ENCODE results near the gene TIMP1.
"Not testable (repeated sequence)": the region's sequence is repeated elsewhere in the genome, so short reads cannot be mapped to it uniquely, and the experiment has no call there.

The TIMP1 gene

DNA sequence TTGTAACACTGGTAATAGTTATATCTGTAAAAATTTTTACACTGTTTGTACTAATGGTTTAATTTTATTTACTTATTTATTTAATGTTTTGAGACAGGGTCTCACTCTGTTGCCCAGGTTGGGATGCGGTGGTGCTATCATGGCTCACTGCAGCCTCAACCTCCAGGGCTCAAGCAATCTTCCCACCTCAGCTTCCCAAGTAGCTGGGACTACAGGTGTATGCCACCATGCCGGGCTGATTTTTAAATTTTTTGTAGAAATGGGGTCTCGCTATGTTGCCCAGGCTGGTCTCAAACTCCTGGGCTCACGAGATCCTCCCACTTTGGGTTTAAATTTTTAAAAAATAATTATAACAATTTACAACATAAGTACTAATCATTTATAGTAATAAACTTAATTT is 20.9 kb downstream of the TIMP1 start:
- not testable (repeated sequence) for DNase-seq (ENCODE audit: low spot score)

DNA sequence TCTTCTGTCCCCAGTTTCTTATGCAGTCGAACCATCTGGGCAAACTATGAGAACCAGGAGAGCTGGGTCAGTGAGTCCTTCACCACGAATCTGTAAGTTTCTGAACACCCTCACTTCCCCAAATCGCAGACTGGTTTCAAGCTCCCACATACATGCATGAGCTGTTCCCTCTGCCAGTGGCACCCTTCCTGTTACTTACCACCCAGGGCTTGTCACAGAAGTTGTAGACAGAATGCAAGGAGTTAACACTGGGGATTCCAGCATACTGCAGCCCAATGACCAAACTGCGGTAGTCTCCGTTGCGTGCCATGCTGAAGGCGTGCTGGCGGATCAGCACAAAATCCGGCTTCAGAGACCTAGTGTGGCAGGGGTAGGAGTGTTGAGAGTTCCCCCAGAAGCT is 22.8 kb downstream of the TIMP1 start:
- no peak for DNase-seq (ENCODE audit: low spot score)

DNA sequence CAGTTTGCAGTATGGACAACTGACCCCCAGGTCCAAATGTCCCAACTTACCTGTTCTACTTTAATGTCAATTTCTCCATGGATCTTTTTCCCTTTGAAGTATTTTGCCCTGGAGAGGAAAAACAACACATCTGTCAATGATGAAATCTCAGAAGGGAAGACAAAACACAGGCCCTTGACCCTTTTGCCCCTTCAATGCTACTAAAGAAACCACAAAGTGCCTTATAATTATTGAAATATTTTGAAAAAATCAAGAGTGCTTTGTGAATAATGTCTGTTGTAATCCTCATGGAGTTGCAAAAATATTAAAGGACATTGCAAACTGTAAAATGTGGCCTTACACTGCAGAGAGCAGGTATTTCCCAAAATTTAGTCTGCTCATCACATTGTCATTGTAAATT is 24.9 kb downstream of the TIMP1 start:
- no peak for DNase-seq (ENCODE audit: low spot score)

DNA sequence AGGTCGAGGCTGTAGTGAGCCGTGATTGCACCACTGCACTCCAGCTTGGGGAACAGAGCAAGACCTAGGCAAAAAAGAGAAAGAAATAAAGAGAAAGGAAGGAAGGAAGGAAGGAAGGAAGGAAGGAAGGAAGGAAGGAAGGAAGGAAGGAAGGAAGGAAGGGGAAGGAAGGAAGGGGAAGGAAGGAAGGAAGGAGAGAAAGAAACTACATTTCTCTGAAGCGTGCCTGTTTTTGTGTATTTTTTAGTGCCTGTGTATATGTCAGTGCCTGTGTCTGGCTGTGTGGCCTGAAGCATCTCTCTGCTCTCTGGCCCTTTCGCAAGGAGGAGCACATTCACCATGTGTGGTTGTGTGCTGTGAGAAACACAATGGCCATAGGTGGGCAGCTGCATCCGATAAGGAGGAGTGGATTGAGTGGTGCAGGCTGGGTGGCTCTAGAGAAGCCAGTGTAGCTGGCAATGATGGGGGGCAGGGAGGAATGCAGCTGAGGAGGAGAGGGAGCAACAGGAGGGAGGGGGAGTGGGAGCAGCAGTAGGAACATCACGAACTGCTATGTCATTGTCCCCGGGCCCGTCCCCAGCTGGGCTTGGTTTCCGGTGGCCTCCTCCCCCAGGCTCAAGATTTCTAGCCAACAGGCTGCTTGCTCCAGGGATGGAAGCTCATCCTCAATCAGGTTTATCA is 26.0 kb downstream of the TIMP1 start:
- DNase-seq (ENCODE audit: low spot score), result no peak

DNA sequence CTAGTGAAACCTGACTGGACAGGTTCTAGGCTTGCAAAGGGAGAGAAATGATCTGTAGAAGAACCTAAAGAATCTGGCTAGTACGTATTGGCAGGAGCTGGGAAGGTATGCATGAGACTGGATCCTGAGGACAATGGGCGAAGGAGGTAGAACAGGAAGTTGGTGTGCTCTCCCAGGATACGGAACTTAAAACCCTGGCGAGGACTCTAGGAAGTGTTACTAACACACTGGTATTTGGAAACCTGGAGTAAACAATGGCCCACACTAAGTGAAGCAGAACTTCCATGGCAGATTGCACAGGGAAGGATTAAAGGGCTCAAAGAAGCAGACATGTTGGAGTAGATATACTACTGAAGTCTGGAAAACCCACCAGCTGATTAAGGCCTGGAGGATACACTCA is 28.3 kb downstream of the TIMP1 start:
- DNase-seq (ENCODE audit: low spot score), result no peak

DNA sequence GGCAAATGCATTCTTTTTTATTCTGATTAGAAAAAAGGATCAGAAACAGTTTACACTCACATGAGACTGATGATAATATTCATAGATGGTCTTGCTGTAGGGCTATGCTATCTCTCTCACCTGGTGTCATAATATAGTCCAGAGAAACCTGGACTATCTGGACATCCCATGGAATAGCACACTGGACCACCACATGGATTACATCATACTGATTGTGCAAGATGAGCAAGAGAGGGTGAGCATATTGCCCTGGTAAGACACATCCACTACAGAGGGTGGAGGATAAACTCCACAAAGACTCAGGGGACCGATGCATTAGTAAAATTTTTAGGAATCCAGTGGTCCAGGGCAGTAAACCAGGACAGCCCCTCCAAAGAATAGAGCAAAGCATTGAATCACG is 29.3 kb downstream of the TIMP1 start:
- DNase-seq (ENCODE audit: low spot score), result no peak

DNA sequence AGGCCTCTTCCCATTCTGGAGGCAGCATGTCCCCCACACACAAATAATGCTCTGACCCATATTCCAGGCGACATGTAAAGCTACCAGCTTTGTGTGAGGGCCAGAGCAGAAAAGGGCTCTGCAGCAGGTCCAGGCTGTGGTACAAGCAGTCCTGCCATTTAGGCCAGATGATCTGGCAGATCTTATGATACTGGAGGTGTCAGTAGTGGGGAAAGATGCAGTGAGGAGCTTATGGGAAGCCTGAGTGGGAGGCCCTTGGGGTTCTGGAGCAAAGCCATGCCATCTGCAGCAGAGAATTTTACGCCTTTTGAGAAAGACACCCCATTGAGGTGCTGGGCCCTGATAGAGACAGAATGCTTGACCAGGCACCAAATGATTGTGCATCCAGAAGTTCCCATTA is 29.7 kb downstream of the TIMP1 start:
- no peak for DNase-seq (ENCODE audit: low spot score)

DNA sequence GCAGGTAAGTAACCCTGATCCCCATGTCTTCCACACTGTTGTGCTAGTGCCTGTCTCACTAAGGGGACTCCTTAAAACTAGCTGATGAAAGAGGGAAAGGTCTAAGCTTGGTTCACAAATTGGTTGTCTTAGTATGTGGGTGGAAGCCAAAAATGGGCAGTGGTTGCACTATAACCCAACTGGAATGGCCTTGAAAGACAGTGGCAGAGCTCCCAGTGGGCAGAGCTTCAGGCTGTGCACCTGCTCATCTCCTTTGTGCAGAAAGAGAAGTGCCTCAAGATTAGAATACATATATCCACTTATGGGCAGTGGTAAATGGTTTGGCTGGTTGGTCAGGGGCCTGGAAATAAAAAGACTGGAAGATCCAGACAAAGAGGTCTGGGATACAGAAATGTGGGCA is 30.2 kb downstream of the TIMP1 start:
- DNase-seq (ENCODE audit: low spot score), result no peak

DNA sequence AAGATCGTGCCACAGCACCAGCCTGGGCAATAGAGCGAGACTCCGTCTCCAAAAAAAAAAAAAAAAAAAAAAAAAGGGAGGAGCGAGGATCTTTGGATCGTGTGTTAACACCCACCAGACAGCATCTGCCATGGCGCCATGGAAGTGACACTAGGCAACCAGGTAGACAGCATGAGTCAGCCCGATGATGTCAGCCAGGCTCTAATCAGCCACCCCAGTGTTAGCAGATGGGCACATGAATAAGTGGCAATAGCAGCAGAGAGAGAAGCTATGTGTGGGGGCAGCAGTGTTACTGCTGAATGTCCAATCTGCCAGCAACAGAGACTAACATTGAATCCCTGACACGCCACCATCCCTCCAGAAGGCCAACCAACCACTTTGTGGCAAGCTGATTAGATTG is 30.8 kb downstream of the TIMP1 start:
- DNase-seq (ENCODE audit: low spot score), result peak; percentile 29

DNA sequence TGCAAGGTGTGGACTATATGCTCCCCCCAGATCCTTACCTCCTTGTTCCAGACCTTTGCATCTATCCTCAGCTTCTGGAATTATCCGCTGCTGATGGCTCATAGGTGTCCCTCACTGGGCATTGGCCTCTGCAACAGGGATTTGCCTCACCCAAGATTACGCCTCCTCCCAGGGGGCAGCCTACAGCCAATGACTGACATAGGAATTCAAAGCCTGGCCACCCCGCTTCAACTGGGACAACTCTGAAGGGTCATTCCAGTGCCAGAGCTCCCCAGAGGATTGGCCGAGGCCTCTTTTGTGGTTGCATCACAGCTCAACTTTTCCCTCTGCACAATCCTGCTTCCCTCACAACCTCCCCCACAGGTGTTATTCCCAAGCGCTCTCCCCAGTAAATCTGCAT is 32.4 kb downstream of the TIMP1 start:
- no peak for DNase-seq (ENCODE audit: low spot score)

DNA sequence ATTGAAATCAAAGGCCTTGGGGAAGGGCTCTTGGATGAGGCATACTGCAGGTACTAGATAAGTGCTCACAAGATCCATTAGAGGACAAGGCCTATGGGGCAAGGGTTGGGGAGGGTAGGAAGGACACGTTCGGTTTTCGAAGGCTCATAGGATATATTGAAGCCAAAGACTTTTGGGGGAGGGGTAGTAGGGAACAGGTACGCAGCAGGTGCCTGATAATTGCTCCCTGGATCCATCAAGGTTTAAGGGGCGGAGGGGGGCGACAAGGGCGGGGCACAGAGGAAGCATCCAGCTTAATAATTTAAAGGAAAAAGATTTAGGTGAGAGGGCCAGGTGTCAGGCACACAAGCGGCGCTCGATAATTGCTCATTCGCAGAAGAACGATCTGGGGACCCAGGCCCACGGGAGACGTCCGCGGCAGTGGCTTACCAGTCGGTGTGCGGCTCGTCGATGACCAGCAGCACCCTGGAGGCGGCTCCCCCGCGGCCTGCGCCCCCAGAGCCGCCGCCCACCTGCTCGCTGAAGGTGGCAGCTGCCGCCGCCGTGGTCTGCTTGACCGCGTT is 36.8 kb downstream of the TIMP1 start:
- no peak for DNase-seq (ENCODE audit: low spot score)

DNA sequence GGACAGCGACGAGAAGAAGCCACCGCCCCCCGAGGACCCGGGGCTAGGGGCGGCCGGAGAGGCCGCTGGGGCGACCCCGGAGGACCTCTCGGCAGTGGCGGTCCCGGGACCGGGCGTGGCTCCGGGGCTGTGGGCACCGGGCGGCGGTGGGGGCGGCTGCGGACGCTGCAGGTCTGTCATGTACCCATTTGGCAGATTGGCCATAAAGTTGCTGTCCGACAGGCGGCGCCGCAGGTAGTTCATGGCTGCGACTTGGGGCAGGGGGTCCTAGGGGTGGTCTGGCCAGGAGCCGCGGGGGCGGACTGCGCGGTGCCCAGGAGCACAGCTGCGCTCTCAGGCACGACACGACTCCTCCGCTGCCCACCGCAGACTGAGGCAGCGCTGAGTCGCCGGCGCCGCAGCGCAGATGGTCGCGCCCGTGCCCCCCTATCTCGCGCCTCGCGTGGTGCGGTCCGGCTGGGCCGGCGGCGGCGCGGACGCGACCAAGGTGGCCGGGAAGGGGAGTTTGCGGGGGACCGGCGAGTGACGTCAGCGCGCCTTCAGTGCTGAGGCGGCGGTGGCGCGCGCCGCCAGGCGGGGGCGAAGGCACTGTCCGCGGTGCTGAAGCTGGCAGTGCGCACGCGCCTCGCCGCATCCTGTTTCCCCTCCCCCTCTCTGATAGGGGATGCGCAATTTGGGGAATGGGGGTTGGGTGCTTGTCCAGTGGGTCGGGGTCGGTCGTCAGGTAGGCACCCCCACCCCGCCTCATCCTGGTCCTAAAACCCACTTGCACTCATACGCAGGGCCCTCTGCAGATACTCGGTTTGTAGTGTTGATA is 37.5 kb downstream of the TIMP1 start, which contains the start of gene SYN1:
TSS of gene SYN1 (minus strand) at position 372 of the 817 bp plus-strand sequence. CDS start at position 243, 129 bp downstream.
- peak; percentile 79 for DNase-seq (ENCODE audit: low spot score)

DNA sequence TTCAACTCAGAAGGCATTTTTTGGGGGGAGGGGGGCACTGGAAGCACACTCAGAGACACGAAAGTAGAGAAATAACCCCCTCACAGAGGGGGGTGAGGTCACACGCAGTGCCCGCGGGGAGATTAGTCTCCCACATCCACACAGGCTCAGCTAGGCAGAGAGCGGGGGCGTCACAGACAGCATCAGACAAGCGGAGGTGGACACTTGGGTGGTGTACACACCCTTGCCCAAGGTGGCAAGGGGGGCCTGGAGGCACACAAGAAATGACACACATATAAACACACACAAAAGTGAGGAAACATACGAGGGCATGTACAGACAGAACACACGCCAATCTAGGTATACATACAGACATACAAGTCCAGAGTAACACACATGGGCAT is 38.1 kb downstream of the TIMP1 start:
- no peak for DNase-seq (ENCODE audit: low spot score)

DNA sequence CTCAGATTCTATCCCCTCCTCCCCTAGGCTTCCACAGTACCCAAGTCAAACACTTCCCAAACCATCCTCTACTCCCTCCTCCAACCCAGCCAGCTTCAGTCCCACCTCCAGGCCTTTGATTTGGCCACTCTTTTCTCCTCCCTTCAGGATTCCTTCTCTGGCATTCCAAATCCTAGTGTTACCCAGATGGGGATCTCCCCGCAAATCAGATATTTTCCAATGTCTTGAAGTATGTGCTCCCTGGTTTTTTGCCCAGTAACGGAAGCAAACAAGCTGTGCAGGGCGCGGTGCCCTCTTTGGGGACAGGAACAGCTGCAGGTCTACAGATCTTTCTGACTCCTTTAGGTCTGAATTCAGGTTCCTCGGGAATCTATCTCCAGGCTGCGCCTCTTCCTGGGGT is 39.6 kb downstream of the TIMP1 start:
- no peak for DNase-seq (ENCODE audit: low spot score)

DNA sequence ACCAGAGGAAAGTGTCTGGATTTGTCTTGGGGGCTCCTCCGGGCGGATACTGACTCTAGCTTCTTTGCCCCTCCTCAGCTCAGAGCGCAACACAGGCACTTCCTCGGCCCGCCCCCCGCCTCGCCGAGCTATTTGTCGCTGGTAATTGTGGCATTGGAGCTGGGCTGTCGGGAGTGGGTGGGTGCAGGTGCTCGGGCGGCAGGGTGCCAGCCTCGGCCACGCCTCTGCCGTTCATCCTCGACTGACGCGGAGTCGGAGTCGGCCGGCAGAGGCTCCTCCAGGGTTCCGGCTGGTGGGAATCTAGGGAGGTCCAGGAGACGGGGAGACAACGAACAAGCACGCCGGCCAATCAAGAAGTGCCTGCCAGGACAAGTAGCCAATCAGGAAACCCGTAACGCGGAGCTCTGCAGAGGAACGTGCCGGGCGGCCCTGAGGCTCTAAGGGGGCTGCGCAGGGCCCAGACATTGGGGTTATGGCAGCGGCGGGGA is 41.3 kb downstream of the TIMP1 start:
- DNase-seq (ENCODE audit: low spot score), result peak; percentile 80

DNA sequence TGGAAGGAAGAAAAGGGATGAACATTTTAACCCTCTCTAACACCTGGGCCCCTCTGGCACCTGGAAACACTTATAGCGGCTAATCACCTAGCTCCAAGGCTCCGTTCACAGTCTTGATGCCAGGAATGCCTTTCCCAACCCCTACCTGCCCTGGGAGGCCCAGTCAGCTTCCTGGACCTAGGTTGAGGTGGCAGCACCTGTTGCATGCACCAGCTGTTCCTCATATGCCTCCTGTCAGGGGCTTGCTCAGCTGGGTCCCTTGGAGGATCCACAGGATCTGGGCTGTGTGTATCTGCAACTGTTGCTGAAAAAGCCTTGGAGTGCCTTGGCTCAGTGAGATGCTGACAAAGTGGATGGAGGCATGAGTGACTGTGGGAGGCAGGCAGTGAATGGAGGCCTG is 43.1 kb downstream of the TIMP1 start:
- no peak for DNase-seq (ENCODE audit: low spot score)

DNA sequence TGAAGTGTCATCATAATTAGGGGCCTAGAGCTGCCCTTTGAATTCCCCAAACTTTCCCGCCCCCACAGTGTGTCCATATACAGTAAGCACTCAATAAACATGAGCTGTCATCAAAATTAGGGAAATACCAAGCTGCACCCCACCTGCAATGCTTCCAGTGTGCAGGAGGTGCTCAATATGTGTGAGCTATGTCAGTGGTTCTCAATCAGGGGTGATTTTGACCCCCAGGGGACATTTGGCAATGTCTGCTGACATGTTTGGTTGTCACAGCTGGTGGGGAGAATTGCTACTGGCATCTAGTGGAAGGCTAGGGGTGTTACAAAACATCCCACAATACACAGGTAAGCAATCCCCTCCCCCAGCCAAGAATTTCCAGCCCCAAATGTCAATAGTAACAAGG is 46.7 kb downstream of the TIMP1 start:
- peak; percentile 31 for DNase-seq (ENCODE audit: low spot score)

DNA sequence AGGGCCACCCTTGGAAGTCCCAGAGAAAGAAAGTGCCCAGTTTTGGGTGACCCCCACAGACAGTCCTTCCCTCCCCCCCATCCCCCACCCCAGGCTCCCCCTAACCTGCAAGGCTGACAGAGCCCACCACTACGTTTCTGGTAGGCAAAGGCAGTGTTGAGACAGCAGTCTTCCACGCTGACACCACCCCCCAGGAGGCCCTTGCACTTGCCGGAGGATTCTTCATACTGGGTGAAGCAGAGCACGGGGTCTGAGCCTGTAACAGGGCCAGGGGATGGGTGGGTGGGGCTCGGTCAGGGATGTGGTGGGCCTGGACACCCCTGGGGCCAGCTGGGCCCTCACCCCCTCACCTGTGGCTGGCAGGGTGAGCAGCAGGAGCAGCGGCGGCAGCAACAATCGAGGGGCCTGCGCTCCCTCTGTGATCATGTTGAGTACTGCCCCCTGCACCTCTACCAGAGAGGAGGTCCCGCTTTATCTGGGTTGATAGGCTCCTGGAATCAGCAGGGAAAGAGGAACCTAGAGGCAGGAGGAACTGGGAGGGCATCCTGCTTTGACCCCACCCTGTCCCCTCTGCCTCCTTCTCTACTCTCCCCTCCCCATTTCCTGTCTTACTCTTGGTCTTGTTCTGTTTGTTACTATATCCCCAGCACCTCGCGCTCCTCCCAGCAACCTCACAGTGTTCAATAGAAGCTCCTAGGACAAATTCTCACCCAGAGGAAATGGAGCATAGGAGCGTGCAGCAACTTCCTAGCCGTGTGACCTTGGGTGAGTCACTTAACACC is 47.4 kb downstream of the TIMP1 start, which contains the start of gene CFP:
TSS of gene CFP (minus strand) at position 512 of the 782 bp plus-strand sequence. CDS start at position 426, 86 bp downstream.
- DNase-seq (ENCODE audit: low spot score), result no peak

DNA sequence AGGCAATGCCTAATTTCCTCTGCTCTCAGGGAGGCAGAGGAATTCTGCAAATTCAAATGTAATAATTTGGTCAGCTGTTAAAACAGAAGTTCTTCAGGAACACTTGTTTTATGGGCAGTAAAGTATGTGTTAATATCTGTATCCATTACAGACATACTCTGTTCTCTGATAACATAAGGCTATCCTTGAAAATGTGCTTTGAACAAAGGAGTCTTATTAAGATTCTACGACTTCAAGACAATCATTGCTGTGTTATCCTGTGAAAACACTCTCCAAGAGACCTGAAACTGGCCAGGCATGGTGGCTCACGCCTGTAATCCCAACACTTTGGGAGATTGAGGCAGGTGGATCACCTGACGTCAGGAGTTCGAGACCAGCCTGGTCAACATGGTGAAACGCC is 49.4 kb downstream of the TIMP1 start:
- no peak for DNase-seq (ENCODE audit: low spot score)

DNA sequence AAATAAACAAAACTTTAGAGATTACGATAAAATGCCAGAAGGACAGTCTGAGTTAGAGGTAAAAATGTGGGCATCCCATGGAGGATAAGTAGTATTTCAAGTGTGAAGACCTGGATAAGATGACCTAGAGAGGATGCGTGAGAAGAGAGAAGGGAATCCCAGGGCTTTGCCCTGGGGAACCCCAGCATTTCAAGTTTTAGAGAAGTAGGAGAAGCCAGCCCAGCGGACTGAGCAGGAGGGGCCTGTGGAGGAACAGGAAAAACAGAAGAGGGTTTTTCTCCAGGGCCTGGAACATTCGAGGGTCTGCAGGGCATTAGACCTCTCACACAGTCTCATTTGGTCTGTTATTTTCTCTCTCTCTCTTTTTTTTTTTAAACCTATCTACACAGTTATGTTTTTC is 50.4 kb downstream of the TIMP1 start:
- no peak for DNase-seq (ENCODE audit: low spot score)

DNA sequence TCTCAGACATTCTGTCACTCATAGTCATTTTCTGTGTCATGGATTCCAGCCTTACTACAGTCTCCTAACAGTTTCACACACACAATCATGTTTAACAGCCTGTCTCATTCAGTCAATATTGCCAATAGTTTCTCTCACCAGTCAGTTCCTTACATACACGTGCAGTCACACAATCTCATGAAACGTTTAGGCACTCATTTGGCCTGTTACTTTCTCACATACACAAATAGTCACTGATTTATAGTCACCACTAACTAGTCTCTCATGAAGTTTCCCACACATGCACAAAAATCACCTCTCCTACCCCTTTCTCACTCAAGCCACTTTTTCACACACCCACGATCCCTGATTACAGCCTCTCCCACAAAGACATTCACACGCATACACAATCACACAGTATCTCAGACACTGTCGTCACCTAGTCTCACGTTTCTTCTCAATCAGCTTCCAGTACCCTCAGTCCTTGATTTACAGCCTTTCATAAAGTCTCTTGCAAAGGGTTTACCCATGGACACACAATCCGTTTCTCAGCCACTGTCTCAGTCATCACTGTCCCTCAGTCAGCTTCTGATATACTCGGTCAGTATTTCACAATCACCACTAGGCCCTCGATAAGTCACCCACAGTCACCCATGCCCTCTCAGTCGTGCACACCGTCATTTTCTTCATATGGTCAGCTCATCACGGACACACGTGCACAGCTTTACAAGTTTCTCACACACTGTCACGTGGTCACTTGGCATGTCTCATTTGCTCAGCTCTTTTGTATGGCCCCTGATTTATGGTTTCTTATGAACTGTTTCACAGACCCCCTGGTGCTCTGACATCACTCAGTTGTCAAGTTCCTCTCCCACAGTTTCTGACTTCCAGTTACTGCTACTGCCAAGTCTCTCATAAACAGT is 51.7 kb downstream of the TIMP1 start:
- no peak for DNase-seq (ENCODE audit: low spot score)
